Measurements from ENCODE around the gene NOS1AP.

DNA sequence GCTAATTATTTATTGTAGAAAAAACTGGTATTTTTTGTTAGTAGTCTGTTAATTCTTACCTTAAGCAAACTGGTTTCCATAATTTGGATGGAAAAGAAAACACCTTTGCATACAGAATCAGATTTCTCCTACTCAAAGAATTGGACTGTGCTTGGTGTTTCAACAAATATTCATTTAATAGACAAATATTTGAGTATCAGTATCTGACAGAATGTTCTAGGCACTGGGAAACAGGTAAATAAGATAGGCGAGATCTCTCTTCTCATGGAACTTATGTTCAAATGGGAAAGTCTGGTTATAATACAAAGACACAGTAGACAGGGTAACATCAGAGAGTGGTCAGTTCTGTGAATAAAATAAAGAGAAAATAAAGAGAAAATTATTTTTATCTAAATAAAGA lies 119.9 kb downstream of the NOS1AP start:
- TF ChIP-seq L3MBTL2 (conservative IDR thresholded peaks at IDR 0.05) (no peak), BHLHE40 (IDR thresholded peaks at IDR 0.05; ENCODE audit: borderline replicate concordance) (no peak), SUZ12 (IDR thresholded peaks at IDR 0.05) (no peak), FOXK2 (IDR thresholded peaks at IDR 0.05) (no peak), SP1 (IDR thresholded peaks at IDR 0.05) (no peak), FOXA1 (IDR thresholded peaks at IDR 0.05) (no peak), NFRKB (IDR thresholded peaks at IDR 0.05) (no peak), FOXM1 (IDR thresholded peaks at IDR 0.05; ENCODE audit: borderline replicate concordance) (no peak)
- TF ChIP-seq, protein P1, sequence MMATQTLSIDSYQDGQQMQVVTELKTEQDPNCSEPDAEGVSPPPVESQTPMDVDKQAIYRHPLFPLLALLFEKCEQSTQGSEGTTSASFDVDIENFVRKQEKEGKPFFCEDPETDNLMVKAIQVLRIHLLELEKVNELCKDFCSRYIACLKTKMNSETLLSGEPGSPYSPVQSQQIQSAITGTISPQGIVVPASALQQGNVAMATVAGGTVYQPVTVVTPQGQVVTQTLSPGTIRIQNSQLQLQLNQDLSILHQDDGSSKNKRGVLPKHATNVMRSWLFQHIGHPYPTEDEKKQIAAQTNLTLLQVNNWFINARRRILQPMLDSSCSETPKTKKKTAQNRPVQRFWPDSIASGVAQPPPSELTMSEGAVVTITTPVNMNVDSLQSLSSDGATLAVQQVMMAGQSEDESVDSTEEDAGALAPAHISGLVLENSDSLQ (IDR thresholded peaks at IDR 0.05), result no peak
